Astrocyte (in vitro differentiated cells and primary cell): ENCODE measurements around the gene RMI2.

ENCODE experiments used
- CTCF ChIP-seq: IDR thresholded peaks from 2 replicates; pipeline ENCODE4 v1.5.1; 2011; ENCODE audit warnings: low read depth, mild to moderate bottlenecking, inconsistent platforms, low read length, moderate library complexity; ENCODE audit not compliant: insufficient read depth
- EZH2 ChIP-seq: IDR thresholded peaks from 2 replicates; pipeline ENCODE4 v1.6.1; 2012; ENCODE audit warnings: mild to moderate bottlenecking, low read length, inconsistent platforms; ENCODE audit not compliant: insufficient read depth

DNA sequence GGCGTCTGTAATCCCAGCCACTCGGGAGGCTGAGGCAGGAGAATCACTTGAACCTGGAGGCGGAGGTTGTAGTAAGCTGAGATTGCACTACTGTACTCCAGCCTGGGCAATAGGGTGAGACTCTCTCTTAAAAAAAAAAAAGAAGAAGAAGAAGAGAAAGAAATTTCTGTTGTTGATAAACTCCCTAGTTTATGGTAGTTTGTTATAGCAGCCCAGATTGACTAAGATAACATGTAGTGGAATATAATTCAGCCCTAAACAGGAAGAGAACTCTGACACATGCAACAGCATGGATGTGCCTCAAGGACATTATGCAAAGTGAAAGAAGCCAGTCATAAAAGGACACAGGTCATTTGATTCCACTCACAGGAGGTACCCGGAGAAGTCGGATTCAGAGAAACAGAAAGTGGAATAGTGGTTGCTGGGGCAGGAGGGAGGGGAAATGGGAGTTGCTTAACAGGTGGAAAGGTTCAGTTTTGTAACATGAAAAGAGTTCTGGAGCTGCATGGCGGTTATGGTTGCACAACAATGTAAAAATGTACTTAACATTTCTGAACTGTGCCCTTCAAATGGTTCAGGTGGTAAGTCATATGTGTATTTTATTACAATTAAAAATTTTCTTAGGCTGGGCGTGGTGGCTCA is 38.1 kb upstream of the RMI2 start:
- TF ChIP-seq CTCF (no peak), EZH2 (no peak)
